NOMO-1 treated with DMSO at 0.1 percent for 48 hours (cell line): ENCODE measurements around the gene KAZN.

Experiments used
- DNase-seq: peaks from one replicate; lab custom pipeline; 2025; ENCODE audit not compliant: unreplicated experiment; lab: John Stamatoyannopoulos, UW

The KAZN gene

DNA sequence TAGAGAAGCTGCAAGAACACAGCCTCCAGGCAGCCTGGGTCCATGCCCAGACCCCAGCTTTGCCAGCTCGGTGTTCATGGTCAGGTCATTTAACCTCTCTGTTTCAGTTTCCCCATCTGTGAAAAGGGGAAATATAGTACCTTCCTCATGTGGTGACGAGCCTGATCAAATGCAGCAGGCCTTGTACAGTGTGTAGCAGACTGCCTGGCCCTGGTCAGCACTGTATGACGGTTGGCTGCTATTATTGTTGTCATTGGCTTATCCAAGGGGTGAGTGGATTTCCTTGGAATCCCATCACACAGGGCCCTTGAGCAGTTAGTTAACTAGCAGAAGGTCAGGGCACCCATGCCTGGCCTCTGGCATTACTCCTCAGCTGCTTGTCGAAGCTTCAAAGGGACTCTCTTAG, 548.5 kb downstream of the KAZN start:
- DNase-seq, result no peak

DNA sequence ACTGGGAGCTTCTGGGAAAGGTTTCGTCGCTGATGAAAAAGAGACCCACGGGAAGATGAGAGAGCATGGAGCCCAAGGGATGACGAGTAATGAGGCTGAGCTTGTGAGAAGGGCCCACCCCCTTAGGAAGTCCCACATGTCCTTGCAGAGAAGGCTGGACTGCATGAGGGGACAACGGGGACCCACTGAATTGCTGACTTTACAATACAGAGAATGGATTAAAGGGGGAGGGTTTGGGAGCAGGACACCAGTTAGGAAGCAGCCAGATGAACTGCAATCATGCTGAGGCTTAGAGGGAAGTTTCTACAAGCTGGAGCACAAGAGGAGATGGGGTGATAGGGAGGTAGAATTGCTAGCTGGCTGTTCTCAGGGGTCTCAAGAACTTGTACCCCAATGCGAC, 549.5 kb downstream of the KAZN start:
- no peak for DNase-seq

DNA sequence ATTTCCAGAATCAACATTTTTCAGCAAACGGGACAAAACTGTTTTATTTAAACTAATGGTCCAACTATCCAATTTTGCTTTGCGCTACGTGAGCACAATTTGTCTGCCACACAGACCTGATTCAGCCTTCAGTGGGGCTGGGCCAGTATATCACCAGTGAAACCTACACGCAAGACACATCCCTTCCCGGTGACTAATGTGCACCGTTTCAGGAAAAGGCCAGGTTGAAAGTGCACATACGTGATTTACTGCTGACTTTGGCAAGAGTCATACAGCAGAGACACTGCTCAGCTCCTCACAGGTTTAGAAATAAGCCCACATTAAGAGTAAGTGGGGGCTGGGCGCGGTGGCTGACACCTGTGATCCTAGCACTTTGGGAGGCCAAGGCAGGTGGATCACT, 550.0 kb downstream of the KAZN start:
- DNase-seq, result no peak

DNA sequence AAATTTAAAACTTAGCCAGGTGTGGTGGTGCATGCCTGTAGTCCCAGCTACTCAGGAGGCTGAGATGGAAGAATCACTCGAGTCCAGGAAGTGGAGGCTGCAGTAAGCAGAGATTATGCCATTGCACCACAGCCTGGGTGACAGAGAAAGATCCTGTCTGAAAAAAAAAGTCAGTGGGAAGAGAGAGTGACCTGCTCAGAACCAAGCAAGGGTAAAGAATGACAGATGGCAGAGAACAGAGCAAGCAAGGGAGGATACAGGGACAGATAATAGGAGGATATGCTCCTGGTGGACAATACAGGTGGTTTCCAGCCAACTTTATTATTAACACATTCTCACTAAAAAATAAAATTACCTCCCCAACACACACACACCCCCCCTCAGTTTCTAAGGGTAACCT, 550.5 kb downstream of the KAZN start:
- no peak for DNase-seq

DNA sequence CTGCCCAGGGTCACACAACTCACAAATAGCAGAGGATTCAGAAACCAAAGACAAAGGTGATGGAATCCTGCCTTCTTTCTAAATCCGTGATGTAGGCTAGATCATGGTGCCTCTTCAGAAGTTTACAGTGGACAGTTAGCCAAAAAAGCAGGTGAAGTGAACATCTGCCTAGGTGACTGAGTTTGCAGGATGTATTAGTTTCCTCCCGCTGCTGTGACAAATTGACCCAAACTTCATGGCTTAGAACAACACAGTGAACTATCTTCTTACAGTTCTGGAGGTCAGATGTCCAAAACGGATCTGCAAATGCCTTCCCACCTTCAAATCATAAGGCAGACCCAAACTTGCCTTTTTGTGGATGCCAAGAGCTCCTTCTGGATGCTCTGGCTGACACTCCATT, 551.9 kb downstream of the KAZN start:
- no peak for DNase-seq

DNA sequence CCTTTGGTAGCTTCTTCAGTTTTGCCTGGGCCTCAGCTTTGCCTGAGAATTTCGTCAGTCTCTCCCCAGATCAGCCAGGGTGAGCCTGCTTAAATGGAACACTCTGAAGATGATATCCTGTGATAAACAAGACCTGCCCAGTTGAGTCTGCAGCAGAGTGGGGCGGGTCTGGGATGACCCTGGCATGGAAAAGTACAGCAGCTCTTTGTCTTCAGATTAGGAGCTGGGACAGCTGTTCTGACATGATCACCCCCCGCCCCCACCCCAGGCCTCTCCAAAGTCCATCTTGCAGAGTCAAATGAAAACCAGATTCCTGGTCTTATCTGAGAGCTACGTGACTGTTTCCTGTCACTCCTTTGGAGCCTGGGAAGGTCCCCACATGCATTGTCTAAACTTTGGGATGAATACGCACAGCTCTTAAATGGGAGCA, 552.9 kb downstream of the KAZN start:
- DNase-seq, result no peak

DNA sequence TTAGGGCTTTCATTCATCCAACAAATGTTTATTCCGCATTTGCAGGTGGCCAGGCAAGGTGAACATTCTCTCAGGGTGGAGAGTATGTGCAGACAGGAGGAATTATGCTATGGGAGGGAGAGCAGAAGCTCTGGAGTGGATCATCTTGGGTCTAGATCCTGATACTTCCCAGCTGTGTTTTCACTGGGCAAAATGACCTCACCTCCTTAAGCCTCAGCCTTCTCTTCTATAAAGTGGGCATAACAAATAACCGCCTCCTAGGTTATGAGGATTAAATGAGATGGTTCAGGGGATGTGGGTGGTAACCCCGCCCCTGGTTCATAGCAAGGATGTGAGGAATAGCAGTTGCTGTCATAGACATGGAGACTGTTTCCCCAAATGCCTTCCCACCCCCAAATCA, 553.4 kb downstream of the KAZN start:
- DNase-seq, result no peak

DNA sequence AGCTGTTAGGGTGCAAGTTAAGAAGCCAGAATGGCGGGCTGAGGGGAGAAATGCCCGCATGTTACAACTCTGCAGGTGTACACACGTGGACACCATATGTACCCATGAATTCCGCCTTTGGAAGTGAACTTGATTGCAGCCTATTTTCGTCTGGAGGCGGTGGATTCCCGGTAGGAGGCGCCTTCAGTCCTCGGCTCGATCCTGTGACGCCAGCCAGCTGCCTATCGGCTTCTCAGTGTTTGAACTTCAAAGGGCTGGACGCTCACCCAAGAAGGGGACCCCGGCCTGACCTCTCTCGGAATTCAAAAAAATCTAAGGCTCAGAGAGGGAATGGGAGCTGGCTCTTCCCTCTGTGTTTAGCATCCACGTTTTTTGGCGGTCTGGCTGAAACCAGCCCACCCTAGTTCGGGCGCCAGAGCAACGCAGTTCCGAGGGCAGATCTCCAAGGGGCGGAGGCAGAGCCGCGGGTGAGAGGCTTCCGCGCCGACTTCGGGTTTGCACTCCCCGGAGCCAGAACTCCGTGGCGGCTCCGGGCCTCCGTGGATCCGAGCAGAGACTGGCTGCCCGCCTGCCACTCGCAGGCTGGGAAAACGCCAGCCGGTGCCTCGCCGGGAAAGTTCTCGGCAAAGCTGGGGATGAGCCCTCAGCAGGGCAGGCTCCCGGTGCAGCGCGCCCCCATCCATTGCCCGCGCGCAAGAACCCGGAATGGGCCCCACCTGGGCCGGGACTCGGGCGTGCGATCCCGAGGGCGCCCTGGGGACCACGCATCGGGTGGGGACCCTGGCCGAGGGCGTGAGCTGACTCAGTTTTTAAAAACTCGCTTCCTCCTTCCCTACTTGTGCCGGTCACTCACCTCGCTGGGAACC, 554.1 kb downstream of the KAZN start:
- DNase-seq, result no peak

DNA sequence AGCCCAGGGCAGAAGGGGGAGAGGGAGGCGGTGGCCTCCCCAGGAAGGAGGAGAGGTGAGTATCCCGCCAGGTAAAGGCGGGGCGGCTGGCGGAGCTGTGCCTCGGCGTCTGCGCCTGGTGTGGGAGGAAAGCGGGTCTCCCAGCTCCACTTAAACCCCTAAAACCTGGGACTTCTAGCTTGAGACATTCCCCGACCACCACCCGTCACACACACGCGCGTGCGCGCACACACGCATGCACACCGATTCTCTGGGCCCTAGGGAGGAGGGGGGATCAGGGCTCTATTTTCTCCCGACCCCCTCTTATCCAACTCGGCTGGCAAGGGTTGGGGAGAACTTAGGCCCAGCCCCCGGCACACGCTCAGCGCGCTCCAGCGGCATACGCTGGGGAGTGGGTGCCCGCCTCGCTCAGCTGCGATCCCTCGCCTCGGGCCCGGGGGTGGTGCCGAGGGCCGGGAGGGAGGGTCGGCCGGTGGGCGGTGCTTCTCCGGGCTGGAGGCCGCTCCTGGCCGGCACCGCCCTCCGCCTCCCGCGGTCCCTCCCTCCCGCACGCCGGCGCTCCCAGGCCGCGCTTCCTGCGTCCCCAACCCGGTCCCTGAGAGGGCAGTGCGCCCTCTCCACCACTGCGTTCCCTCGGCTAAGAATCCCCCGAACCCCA, 554.8 kb downstream of the KAZN start, which contains the start of gene TMEM51:
Gene TMEM51 (plus strand): TSS at position 564 of the 658 bp plus-strand sequence. CDS start 61,341 bp downstream, outside the sequence.
- no peak for DNase-seq

DNA sequence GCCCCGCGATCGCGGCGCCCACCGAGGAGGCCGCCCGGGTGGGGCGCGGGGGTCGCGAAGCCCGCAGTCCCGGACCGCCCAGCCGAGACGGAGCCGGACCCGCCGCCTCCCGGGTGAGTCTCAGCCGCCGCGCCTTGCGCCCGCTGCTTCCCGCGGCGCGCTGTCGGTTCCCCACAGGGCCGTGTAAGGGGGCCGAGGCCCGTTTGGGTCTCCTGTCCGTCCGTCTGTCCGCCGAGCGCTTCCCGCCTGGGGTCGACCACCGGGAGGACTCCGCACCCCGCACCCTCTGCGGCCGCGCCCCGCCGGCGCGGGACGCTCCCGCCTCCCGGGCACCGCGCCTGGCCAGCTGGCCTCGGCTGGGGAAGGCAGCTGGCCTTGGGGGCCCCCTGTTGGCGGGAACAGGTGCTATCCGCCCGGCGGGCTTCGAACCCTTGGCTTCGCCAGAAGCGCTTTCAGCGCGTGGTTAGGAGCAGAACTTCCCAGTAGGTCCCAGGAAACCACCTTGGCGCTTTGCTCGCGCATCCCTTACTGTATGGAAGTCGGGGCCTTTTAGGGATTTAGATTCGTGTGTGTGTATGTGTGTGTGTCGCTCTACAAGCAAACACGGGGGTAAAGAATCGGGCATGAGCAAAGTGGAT, 555.5 kb downstream of the KAZN start:
- DNase-seq, result no peak

DNA sequence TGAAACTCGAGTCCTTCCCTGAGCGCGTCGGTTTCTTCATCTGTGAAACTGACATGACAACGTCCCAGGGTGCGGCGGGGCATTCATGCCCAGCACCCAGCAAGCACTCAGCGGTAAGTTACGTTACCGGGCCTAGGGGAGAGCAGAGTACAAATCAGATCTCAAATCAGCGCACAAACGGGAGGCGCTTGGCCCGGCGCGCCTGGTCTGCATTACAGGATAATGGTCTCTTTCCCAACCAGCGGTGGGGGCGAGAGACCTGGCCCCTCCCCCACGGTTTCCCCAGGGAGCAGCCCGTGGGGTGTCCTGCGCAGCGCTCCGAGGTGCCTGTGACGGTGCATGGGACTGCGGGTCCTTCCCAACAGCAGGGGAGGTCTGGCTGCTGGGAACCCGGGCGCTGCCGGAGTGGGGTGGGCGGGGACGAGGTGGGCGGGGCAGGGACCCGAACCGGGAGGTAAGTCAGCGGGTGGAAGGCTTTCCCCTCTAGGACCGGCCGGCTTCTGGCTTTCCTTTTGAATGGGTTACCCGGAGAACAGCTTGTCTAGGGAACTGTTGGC, 556.1 kb downstream of the KAZN start:
- no peak for DNase-seq

DNA sequence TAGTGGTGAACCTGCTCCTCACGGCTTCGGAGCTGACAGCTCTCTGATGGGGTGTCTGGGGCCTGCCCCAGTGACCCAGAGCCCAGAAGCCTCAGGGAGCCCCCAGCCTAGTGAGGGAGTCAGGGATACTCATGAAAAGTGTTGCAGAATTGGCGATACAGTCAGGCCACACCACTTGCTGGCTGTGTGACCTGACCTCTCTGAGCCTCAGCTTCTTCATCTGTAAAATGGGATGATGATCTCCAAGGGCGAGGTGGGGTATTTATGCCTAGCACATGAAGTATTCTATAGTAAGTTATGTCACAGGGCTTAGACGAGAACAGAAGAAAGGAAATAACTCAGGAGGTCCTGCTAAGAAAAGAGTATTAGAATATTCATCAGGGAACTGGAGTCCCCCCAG, 556.7 kb downstream of the KAZN start:
- DNase-seq, result no peak

DNA sequence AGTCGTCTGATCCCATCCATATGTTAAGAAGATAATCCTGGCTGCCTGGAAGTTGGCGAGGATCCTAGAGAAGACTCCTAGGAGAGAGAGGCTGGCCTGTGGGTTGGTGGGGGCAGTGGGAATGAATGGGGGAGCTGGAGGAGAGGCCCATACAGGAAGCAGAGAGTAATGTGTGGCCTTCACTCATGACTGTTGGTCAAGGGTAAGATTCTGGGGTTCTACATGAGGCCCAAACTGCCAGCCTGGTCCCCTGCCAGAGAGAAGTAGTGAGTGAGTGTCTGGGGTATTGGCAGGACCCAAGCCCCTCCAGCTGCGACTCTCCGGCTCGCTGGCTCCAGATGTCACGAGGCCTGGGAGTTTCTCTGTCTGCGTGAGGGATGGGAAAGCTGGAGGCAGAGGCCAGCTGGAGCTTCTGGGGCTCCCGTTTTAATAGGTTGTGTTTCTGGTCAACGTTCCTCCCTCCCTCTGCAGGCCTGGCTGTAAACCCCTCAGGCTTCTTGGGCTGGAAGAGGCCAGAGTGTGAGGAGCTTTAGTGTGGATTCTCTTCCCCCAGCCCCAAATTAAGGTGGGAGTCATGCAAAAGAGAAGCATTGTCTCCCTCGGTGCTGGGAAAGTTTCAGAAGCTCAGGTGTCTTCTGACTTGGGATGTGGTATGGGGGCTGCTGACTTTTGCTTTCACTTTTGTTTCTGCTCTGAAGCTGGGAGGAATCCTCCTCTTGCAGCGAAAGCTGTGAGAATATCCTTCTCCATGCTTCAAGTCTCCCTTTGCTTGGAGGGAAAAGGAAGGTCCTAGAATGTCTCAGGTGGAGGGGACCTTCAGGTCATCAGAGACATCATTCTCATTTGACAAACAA, 557.6 kb downstream of the KAZN start:
- no peak for DNase-seq

DNA sequence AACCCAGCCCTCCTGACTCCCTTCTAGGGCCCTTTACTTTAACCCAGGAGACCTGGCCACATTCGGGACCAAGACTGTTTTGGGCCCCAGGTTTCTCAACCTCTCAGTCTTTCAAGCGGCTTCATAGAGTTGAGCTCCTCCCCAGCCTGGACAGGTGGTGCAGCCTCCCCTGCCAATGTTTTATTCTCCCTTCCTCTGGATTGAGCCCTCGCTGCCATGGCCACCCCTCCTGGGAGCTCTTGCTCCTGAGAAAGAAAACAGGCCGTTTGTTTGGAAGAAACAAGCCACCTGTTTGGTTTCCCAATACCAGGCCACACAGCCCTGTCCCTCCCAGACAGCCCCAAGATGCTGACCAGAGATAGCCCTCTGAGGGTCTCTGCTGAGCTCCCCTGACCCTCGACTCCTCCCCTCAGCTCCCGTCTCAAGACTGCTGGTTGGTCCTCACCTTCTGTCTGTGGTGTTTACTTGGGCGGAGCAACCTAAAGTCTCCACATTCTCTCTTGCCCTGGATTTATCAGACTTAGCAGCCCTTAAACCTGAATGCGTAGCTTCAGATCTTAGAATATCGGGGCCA, 558.4 kb downstream of the KAZN start:
- DNase-seq, result no peak

DNA sequence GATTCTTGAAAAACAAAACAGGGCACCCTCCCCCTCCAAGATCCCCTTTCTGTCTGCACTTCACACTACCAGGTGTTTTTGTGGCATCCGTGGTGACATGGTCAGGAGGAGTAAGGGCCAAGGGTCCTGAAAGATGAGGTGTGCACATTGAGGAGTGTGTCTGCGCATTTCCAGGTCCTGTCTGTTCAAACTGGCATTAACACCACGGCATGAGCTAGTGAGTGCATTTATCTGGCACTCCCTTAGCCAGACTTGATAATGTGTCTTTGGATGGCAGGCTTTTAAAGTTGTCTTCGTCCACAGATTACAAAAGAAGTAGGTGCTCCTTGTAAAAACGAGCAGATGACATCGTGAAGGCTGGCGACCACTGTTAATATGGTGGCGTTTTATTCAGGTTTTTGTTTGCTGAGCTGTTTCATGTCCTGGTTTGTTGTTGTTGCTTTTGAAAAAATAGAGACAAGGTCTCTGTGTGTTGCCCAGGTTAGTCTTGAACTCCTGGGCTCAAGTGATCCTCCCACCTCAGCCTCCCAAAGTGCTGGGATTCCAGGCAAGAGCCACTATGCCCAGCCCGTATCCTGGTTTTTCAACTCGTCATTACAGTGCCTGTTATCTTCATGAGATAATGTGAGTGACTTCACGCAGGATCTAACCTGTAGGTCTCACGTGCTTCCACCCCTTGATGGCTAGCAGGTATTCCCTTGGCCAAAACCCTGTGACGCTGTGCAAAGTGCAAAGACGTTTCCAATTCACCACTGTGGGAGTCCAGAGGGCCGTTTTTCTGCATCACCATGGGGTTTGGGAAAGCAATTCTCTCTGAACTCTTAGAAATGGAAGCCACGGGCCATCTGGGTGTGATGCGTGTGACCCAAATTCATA, 559.3 kb downstream of the KAZN start:
- no peak for DNase-seq

DNA sequence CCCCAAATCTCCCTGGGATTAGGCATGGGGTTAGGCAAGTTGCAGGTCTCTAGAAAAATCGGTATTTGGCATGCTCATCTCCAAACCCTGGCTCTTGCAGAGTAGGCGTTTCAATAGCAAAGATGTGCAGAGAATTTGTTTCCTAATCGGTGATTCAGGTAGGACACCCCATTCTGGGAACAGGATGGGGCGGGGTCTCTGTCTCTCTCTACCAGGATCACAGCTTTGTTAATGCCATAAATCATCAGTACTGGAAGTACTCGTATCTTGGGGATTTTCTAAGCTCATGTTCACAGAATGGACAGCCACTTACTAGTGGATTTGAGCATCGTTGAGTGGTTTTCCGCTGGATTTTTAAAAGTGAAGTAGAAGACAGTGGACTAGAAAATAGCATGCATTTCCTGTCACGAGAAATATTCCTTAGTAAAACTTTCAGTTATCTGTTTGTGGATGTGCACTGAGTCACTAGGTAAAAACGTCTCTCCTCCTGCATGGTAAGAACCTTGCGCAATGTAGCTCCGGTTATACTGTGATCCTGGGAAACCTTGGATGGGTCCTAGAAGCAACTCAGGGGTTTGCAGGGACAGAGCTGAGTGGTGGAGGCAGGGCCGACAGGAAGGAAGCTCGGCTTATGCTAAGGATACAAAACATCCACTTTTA, 560.2 kb downstream of the KAZN start:
- no peak for DNase-seq

DNA sequence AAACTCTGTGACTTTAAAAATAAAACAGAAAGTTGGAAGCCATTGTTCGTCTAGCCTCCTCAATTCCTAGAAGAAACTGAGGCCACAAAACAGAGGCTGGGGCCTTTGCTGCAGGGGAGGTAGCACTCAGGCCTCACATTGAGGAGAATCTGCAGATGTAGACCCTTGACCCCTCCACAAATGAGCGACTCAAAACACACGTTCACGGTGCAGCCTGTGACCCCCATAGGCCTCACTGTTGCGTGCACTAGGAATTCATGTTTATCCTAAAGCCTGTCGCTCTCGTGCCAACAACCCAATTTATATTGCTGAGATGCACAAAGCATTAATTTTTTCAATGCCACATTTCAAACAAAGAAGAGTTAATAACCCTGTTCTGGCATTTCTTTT, 560.7 kb downstream of the KAZN start:
- DNase-seq, result no peak

DNA sequence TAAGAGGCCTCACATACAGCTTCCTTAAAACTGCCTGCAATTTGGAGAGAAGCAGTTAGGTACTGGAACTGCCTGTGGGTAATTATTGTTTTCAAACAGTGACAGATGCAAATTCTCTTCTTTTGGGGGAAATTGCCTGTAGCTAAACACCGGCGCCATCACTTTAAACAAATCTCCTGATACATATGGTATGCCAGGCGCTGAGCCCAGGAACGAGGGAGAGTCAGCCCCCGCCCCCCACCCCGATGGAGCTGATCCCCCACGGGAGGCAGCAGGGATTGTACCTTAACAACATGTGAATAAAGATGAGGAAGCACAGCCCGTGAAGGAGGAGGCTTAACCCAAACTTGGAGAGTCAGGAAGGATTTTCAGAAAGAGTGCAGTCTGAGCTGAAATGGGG, 562.1 kb downstream of the KAZN start:
- no peak for DNase-seq

DNA sequence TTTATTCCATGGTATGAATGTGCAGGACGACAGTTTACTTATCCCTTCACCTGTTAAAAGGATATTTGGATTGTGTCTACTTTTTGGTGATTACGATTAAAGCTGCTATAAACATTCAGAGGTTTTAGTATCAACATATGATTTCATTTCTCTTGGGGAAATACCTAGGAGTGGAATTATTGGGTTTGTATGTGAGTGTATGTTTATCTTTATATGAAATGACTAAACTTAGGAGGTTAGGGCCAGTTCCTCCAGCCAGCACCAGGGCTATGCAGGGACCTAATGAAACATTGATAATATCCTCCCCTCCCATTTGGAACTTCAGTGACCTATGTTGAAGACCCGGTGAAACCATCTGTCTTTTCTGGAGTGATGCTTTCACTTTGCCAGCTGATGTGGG, 568.9 kb downstream of the KAZN start:
- DNase-seq, result no peak
